Gastrocnemius medialis (tissue), 4 donors: ENCODE results near the gene ARHGAP24.

Experiments used
- CTCF ChIP-seq, 5 experiments: fragments of 450-650 bp in 3 of 5; fragments of 200-600 bp in 2 of 5; sonication (generic) in 2 of 5; IDR thresholded peaks in 4 of 5; conservative IDR thresholded peaks in 1 of 5; 1 replicate in 4 of 5; 2 replicates in 1 of 5; pipeline ENCODE4 v1.5.1; 2016 to 2019; ENCODE audit warnings: antibody characterized with exemption in 5 of 5, mild to moderate bottlenecking in 3 of 5, moderate library complexity in 3 of 5
- POLR2A ChIP-seq, 2 donors: fragments of 450-650 bp; IDR thresholded peaks; one replicate each; pipeline ENCODE4 v1.6.1; 2017; ENCODE audit warnings: antibody characterized with exemption in 2 of 2, mild to moderate bottlenecking in 2 of 2, moderate library complexity in 2 of 2

GRCh38 chr4:85555206-85555605, 80.3 kb downstream of the ARHGAP24 start:
- no peak for TF ChIP-seq CTCF (IDR thresholded peaks at IDR 0.05 in 4 of 5, conservative IDR thresholded peaks at IDR 0.05 in 1 of 5)
- TF ChIP-seq POLR2A (IDR thresholded peaks at IDR 0.05), result no peak
